Activated CD4-positive, CD25-positive, alpha-beta regulatory T cell treated with anti-CD3 and anti-CD28 coated beads, Interleukin-2, amount 50 U/mL, for 72 hours (primary cell): ENCODE data around the gene C1orf74.
"Not testable (repeated sequence)": the region's sequence is repeated elsewhere in the genome, so short reads cannot be mapped to it uniquely, and the experiment has no call there.

Source experiments
- DNase-seq: peaks from one replicate; pipeline ENCODE4 v3.0.0; 2021

Gene C1orf74

GRCh38 chr1:209805341-209805781 lies 21.0 kb upstream of the C1orf74 start:
- no peak for DNase-seq

GRCh38 chr1:209803568-209803967 lies 19.2 kb upstream of the C1orf74 start:
- no peak for DNase-seq

GRCh38 chr1:209802780-209803152 lies 18.4 kb upstream of the C1orf74 start:
- no peak for DNase-seq

GRCh38 chr1:209802117-209802779 lies 17.9 kb upstream of the C1orf74 start:
- DNase-seq = no peak

GRCh38 chr1:209800984-209801834 lies 16.9 kb upstream of the C1orf74 start:
- no peak for DNase-seq

DNA sequence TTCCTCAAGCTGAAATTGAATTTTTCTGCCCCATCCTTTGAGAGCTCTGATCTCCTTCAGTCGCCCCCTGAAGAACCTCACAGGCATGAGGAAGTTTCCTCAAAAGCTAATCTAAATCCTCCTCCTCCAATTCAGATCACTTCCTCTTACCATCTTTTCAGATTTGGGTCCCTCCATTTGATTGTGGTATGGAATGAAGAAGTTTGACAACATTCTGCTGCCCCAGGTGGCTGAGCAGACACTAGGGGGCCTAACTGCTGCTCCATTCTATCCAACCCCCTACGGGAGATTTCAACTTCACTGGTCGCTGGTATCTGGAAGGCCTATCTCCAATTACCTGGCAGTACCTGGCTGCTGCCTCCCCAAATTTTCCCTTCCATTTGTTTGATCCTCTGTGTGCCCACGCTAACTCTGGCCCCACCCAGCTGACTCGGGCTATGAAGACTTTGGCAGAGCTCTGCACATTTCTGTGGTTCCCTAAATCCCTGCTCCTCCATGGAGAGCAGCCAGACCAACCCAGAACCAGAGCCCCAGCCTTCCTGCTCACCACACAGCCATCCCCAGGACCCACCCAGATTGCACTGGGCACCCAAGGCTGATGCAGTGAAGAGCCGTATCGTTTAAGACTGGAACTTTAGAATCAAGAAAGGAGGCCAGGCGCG lies 13.8 kb upstream of the C1orf74 start:
- no peak for DNase-seq

DNA sequence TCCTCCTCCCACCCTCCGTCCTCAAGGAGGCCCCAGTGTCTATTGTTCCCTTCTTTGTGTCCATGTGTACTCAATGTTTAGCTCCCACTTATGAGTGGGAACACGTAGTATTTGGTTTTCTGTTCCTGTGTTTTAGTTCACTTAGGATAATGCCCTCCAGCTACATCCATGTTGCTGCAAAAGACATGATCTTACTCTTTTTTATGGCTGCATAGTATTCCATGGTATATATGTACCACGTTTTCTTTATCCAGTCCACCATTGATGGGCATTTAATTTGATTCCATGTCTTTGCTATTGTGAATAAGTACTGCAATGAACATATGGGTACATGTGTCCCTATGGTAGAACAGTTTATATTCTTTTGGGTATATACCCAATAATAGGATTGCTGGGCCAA lies 9.4 kb upstream of the C1orf74 start:
- DNase-seq = not testable (repeated sequence)

GRCh38 chr1:209791920-209792319 lies 7.6 kb upstream of the C1orf74 start:
- no peak for DNase-seq

GRCh38 chr1:209790286-209791193 lies 6.2 kb upstream of the C1orf74 start:
- no peak for DNase-seq

DNA sequence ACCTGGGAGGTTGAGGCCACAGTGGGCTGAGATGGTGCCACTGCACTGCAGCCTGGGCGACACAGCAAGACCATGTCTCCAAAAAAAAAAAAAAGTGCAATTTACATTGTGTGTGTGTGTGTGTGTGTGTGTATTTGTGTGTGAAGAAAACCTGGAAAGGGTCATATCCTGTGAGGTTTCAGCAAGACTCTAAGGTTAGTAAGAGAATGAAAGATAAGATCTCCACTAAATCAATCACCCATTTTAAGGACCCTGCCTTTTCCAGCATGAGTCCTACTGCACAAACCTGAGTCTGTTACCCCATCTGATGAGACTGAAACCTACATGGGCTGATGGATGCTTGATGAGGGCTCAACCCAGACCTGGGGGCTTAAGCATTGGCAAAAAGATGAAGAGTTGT lies 4.9 kb upstream of the C1orf74 start:
- no peak for DNase-seq

GRCh38 chr1:209787551-209787950 lies 3.2 kb upstream of the C1orf74 start:
- DNase-seq = no peak

GRCh38 chr1:209786146-209786545 lies 1.8 kb upstream of the C1orf74 start:
- DNase-seq = no peak

- no peak for DNase-seq
These were observed 1.2 kb upstream of the C1orf74 start for GRCh38 chr1:209785592-209785991.

DNA sequence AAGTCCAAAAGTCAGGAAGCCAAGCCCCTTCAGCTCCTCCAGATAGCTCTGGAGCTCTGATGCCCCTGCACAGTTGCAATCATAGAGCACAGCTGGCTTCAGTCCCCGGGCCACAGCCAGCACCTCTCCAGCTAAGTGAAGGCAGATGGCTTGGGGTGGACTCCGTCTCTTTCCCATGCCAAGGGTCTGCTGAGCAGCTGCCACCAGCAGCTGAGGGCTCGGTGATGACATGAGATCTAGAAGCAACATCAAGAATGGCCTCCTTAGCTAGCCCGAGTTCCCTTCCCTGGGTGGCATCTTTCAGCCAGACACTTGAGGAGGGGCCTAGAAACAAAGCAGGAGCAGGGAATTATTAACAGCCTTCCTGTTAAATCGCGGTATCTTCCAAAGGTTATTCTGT lies 973 bp downstream of the C1orf74 start:
- DNase-seq = no peak

DNA sequence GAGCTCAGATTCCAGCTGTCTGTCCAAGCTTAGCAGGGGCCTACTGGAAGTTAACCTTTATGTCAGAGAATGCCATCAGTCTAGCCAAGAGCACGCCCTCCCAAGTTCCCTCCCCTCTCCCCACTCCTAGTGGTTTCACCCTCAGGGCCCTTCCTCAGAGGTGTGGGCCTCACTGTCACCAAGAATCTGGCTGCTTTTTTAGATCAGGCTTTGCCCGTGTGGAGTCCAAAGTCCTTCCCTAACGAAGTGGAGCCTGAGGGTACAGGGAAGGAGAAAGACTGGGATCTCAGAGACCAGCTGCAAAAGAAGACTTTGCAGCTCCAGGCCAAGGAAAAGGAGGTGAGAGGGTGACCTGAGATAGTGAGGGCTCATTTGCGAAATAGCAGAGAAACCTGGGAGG lies 4.1 kb downstream of the C1orf74 start:
- DNase-seq = no peak

GRCh38 chr1:209778102-209778501 lies 6.3 kb downstream of the C1orf74 start:
- DNase-seq = no peak

DNA sequence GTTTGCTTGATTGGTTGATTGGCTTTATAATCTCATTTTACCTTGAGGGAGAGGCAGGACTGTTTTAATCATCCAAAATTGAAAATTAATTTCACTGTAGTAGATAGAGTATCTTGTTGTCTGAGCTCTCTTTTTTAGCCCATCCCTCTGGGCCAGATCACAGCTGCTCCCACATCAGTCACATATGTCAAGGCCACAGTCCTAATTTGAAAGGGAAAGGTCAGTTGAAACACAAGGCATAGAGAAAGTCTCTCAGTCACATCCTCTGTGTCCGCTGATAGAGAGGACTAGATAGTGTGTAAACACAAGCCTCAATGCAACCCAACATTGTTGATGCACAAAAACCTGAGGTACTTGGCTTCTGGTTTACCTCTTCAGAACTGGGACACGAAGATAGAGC lies 6.8 kb downstream of the C1orf74 start:
- DNase-seq = no peak

DNA sequence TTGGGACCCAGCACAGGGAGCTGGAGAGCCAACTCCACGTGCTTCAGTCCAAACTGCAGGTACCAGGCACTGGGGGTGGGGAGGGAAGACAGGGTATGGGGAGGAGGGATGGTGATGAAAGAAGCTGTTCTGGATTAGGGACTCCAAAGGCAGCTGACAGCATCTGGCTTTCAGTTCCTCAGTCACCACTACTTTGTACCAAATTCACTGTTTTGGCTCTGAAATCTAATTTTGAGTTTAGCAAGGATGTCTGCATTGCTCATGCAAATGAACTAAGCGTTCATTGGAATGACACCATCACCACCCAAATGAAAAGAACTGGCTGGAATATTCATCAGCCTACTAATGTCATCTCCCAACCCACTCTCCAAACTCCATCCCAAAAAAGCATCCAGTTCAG lies 8.7 kb downstream of the C1orf74 start:
- DNase-seq = no peak

GRCh38 chr1:209774592-209774991 lies 9.8 kb downstream of the C1orf74 start:
- DNase-seq = no peak

DNA sequence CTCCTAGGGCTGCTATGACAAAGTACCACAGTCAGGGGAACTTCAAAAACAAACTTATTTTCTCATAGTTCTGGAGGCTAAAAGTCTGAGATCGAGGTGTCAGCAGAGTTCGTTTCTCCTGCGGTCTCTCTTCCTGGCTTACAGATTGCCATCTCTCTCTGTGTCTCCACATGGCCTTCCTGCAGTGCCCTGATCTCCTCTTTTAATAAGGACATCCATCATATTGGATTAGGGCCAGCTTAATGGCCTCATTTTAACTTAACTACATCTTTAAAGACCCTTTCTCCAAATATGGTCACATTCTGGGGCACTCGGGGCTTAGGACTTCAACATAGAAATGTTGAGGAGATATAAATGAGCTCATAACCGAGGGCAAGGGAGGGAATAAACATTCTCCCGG lies 12.2 kb downstream of the C1orf74 start:
- no peak for DNase-seq

DNA sequence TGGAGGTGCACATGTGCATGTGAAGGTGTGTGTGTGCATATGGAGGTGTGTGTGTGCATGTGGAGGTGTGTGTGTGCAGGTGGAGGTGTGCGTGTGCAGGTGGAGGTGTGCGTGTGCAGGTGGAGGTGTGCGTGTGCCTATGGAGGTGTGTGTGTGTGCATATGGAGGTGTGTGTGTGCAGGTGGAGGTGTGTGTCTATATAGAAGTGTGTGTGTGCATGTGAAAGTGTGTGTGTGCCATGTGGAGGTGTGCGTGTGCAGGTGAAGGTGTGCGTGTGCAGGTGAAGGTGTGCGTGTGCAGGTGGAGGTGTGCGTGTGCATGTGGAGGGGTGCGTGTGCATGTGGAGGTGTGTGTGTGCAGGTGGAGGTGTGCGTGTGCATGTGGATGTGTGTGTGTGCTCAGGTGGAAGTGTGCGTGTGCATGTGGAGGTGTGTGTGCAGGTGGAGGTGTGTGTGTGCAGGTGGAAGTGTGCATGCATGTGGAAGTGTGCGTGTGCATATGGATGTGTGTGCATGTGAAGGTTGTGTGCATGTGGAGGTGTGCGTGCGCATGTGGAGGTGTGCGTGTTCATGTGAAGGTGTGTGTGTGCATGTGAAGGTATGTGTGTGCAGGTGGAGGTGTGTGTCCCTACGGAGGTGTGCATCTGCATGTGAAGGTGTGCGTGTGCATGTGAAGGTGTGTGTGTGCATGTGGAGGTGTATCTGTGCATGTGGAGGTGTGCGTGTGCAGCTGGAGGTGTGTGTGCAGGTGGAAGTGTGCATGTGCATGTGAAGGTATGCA lies 13.5 kb downstream of the C1orf74 start:
- DNase-seq = no peak

DNA sequence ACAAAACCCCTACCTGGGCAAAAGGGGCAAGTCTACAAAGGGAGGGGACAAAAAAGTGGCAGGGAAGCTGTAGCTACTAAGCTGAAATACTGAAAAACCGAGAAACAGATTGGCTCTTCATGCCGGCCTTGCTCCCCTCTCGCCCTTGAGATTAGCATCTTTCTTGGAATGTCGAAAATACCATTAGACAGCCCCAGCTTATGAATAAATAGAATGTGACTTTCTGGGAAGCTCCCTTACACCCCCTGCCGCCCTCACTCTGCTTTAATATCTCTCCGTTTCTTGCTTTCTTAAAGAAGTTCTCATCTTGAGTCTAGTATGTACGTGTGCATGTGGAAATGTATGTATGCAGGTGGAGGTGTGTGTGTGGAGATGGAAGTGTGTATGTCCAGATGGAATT lies 14.4 kb downstream of the C1orf74 start:
- no peak for DNase-seq
